DND-41 (cell line): ENCODE results near the gene PRKAG2.

Experiments
- ATAC-seq: fragments of 200-7000 bp; cut with Tn5 transposase; 3 replicates; pipeline ENCODE4 v1.9.1; 2021; ENCODE audit warnings: low read depth; ENCODE audit not compliant: insufficient read depth
- DNase-seq: peaks from one replicate; pipeline ENCODE4 v3.0.0-alpha.2; 2020
- H2AFZ ChIP-seq: 2 replicates; pipeline ENCODE4 v1.6.0; 2012; ENCODE audit warnings: low read depth, low read length
- H3K27ac ChIP-seq: 2 replicates; pipeline ENCODE4 v1.5.1; 2012; ENCODE audit warnings: low read length, inconsistent platforms
- H3K27me3 ChIP-seq: fragments of 200-600 bp; sonication (generic); 2 replicates; pipeline ENCODE4 v1.6.0; 2012; ENCODE audit warnings: low read length, mild to moderate bottlenecking, inconsistent platforms; ENCODE audit not compliant: insufficient read depth, poor library complexity
- H3K36me3 ChIP-seq: 2 replicates; pipeline ENCODE4 v1.5.1; 2012; ENCODE audit warnings: low read length, inconsistent platforms; ENCODE audit not compliant: insufficient read depth
- H3K4me1 ChIP-seq: 2 replicates; pipeline ENCODE4 v1.5.1; 2012; ENCODE audit warnings: mild to moderate bottlenecking, low read length; ENCODE audit not compliant: insufficient read depth
- H3K4me2 ChIP-seq: 2 replicates; pipeline ENCODE4 v1.6.0; 2012; ENCODE audit warnings: mild to moderate bottlenecking, moderate library complexity, low read length, inconsistent platforms; ENCODE audit not compliant: insufficient read depth
- H3K4me3 ChIP-seq, 2 experiments: fragments of 200-600 bp in 1 of 2; shearing (Covaris generic) in 1 of 2; 2 replicates each; pipeline ENCODE4 v1.5.1; 2012 to 2016; ENCODE audit warnings: inconsistent platforms in 2 of 2, low read length in 2 of 2, mild to moderate bottlenecking in 2 of 2, low read depth in 1 of 2, moderate library complexity in 1 of 2
- H3K79me2 ChIP-seq: 2 replicates; pipeline ENCODE4 v1.6.0; 2012; ENCODE audit warnings: low read length, inconsistent platforms; ENCODE audit not compliant: insufficient read depth
- H3K9ac ChIP-seq: 2 replicates; pipeline ENCODE4 v1.6.0; 2012; ENCODE audit warnings: low read depth, mild to moderate bottlenecking, inconsistent platforms, low read length, moderate library complexity
- H3K9me3 ChIP-seq: 2 replicates; pipeline ENCODE4 v1.5.1; 2012; ENCODE audit warnings: low read length, moderate library complexity, mild to moderate bottlenecking, inconsistent platforms; ENCODE audit not compliant: insufficient read depth, severe bottlenecking
- H4K20me1 ChIP-seq: 2 replicates; pipeline ENCODE4 v1.6.0; 2012; ENCODE audit warnings: low read length; ENCODE audit not compliant: insufficient read depth
- EZH2 ChIP-seq: IDR thresholded peaks from 3 replicates; pipeline ENCODE4 v1.6.1; 2012; ENCODE audit warnings: borderline replicate concordance, low read depth, mild to moderate bottlenecking, moderate library complexity, low read length, inconsistent platforms; ENCODE audit not compliant: severe bottlenecking
- TF ChIP-seq, protein P1 (sequence below): IDR thresholded peaks from 2 replicates; pipeline ENCODE4 v1.5.1; 2012; ENCODE audit warnings: borderline replicate concordance, low read length, moderate library complexity, mild to moderate bottlenecking; ENCODE audit not compliant: poor library complexity, severe bottlenecking; ENCODE audit errors: extremely low read depth

Gene PRKAG2

GRCh38 chr7:151759591-151760042 lies 117.3 kb downstream of the PRKAG2 start:
- ATAC-seq: peak; percentile 90
- Histone ChIP-seq H2AFZ (no peak overlapping the region), H4K20me1 (no peaks in the 10 kb centered on the region), H3K9ac (no peak overlapping the region), H3K4me1 (no peaks in the 10 kb centered on the region), H3K27me3 (peaks cover 9% of the 10 kb centered on the region), H3K4me2 (no peak overlapping the region), H3K79me2 (no peaks in the 10 kb centered on the region), H3K36me3 (no peaks in the 10 kb centered on the region), H3K9me3 (no peaks in the 10 kb centered on the region), H3K4me3 (no peak overlapping the region), H3K27ac (no peak overlapping the region)
- peak; percentile 67 for DNase-seq
- TF ChIP-seq EZH2: no peak
- TF ChIP-seq, protein P1, sequence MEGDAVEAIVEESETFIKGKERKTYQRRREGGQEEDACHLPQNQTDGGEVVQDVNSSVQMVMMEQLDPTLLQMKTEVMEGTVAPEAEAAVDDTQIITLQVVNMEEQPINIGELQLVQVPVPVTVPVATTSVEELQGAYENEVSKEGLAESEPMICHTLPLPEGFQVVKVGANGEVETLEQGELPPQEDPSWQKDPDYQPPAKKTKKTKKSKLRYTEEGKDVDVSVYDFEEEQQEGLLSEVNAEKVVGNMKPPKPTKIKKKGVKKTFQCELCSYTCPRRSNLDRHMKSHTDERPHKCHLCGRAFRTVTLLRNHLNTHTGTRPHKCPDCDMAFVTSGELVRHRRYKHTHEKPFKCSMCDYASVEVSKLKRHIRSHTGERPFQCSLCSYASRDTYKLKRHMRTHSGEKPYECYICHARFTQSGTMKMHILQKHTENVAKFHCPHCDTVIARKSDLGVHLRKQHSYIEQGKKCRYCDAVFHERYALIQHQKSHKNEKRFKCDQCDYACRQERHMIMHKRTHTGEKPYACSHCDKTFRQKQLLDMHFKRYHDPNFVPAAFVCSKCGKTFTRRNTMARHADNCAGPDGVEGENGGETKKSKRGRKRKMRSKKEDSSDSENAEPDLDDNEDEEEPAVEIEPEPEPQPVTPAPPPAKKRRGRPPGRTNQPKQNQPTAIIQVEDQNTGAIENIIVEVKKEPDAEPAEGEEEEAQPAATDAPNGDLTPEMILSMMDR: peak; percentile 93

DNA sequence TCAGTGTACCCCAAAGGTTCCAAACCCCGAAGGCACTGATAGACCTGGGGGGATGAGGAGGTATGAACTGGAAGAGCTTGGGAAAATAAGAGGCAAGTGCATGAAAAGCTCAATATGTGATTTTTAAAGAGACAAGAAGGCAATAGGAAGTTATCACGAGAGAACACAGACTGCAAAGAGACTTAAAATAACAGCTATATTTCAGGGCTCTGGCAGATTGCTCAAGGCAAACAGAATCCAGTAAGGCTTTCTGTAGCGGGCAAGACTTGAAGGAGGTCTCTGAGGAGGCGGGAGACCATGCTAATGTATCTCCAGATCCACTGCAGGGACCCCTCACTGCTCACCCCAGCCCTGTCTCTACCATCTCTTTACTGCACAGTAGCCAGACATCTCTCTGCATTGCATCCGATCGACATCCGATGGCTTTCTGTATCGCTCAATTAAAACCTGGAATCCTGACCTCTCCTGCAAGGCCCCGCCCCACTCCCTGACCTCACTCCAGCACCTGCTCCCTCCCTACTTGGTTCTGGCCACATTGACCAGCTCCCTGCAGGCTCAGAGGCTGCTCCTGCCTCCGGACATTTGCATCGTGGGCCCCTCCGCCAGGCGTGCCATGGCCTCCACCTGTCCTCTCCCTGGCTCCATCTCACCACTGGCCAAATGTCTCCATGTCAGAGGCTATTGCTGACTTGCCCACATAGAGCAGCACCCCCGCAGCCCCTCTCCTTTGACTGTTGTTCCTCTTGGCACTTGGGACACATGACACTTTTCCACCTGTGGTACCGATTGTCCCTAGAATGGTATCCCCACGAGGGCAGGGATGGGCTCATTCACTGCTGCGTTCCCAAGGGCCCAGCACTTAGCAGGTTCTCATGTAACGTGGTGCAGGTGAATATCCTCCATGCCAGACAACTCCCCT lies 118.0 kb downstream of the PRKAG2 start:
- H3K9me3 ChIP-seq: no peaks in the 10 kb centered on the region
- H4K20me1 ChIP-seq: no peaks in the 10 kb centered on the region
- H3K4me1 ChIP-seq: no peaks in the 10 kb centered on the region
- H3K9ac ChIP-seq: no peak overlapping the region
- H3K27me3 ChIP-seq: peaks cover 9% of the 10 kb centered on the region
- no peaks in the 10 kb centered on the region for H3K36me3 ChIP-seq
- H3K79me2 ChIP-seq: no peaks in the 10 kb centered on the region
- H2AFZ ChIP-seq: no peak overlapping the region
- no peak for DNase-seq
- TF ChIP-seq EZH2: no peak
- TF ChIP-seq, protein P1: no peak
- H3K4me2 ChIP-seq: no peak overlapping the region
- H3K27ac ChIP-seq: no peak overlapping the region
- no peak overlapping the region for H3K4me3 ChIP-seq
- ATAC-seq: peak; percentile 29; the same call in 2 of the 3 replicates

DNA sequence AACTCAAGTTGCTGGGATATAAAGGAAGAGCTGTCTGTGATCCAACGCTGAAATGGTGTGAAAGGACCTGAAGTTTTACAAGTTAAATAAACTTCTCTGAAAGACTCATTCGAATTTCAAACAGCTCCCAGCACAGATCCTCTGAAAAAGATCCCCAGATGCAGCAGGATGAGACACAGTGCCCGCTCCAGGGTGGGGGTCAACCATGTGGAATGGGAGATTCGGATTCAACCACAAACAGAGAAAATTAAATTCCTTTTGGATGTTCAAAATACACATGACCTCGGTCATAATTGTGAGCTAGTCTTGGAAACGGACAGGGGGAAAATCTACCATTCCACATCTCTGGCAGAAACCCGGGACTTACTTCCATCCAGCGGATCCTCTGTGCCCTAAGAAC lies 119.6 kb downstream of the PRKAG2 start:
- no peaks in the 10 kb centered on the region for H3K79me2 ChIP-seq
- H3K27me3 ChIP-seq: peaks cover 9% of the 10 kb centered on the region
- H4K20me1 ChIP-seq: no peaks in the 10 kb centered on the region
- H3K4me2 ChIP-seq: no peak overlapping the region
- H3K9ac ChIP-seq: no peak overlapping the region
- no peaks in the 10 kb centered on the region for H3K4me1 ChIP-seq
- no peak overlapping the region for H3K4me3 ChIP-seq
- no peak overlapping the region for H2AFZ ChIP-seq
- ATAC-seq (no peak), DNase-seq (no peak)
- TF ChIP-seq, protein P1: no peak
- TF ChIP-seq EZH2: no peak
- H3K36me3 ChIP-seq: no peaks in the 10 kb centered on the region
- no peak overlapping the region for H3K27ac ChIP-seq
- no peaks in the 10 kb centered on the region for H3K9me3 ChIP-seq
